Measurements from ENCODE around the gene IDI2.

The IDI2 gene

DNA sequence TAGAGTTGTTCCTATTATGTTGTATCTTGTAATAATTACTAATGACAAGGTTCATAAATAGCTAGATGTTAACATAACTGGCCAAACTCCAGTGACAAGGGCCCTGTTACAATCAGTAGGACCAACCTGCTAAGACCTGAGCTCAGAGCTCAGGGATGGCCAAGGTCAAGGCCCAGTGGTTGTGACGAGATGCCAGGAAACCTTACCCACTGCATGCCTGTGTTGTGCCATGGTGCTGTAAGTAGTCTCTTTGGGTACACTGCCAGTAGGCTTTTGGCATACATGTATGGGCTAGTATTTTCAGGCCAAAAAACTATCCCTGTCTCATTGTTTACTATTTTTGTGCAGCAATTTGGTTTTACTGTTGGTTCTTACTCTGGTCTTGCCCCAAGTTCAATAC is 7.9 kb upstream of the IDI2 start:
- no peak for DNase-seq (ENCODE audit: low read depth)

DNA sequence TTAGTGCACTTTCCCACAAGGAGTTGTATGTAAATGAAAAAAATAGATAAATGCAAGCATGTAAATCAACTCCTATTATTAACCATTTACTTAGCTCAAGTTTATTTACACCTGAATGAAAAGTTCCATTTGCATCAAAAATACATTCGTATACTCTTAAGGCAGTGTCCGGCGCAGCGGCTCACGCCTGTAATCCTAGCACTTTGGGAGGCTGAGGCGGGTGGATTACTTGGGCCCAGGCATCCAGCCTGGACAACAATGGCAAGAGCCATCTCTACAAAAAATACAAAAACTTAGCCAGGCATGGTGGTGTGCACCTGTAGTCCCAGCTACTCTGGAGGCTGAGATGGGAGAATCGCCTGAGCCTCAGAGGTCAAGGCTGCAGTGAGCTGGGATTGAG is 4.2 kb upstream of the IDI2 start:
- DNase-seq (ENCODE audit: low read depth), result no peak
- TF ChIP-seq, protein P1, sequence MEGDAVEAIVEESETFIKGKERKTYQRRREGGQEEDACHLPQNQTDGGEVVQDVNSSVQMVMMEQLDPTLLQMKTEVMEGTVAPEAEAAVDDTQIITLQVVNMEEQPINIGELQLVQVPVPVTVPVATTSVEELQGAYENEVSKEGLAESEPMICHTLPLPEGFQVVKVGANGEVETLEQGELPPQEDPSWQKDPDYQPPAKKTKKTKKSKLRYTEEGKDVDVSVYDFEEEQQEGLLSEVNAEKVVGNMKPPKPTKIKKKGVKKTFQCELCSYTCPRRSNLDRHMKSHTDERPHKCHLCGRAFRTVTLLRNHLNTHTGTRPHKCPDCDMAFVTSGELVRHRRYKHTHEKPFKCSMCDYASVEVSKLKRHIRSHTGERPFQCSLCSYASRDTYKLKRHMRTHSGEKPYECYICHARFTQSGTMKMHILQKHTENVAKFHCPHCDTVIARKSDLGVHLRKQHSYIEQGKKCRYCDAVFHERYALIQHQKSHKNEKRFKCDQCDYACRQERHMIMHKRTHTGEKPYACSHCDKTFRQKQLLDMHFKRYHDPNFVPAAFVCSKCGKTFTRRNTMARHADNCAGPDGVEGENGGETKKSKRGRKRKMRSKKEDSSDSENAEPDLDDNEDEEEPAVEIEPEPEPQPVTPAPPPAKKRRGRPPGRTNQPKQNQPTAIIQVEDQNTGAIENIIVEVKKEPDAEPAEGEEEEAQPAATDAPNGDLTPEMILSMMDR (IDR thresholded peaks at IDR 0.05; ENCODE audit: low read depth, low read length, missing control alignments), result no peak
- in situ Hi-C loops (cut with HindIII; ENCODE audit: low sequenced_read_pairs), result no loop called here
- no peak overlapping the region for H3K4me3 ChIP-seq (ENCODE audit: low read depth, low read length)

More for the DNA sequence above, 7.9 kb upstream of the IDI2 start:
- in situ Hi-C loops (cut with HindIII; ENCODE audit: low sequenced_read_pairs), result no loop called here
- H3K4me3 ChIP-seq (ENCODE audit: low read depth, low read length), result no peak overlapping the region
- TF ChIP-seq, protein P1 (IDR thresholded peaks at IDR 0.05; ENCODE audit: low read depth, low read length, missing control alignments), result no peak

DNA sequence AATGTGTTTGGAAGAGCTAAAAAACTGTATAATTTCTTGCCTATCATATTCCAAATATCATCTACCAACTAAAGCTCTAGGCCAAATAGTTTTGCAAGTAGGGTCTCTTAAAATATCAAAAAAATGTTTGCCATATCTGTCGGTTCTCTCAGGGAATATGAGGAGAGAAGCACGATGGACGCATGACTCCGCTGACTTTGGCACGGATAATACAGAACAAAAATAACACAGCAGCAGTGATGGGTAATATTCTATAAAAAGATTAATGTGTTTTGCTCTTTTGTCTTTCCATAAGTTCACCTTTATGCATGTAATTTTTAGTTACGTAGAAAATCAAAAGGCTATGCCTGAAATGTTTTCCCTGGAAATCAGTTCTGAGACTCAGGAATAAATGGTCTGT is 919 bp upstream of the IDI2 start:
- DNase-seq (ENCODE audit: low read depth), result no peak
- in situ Hi-C loops (cut with HindIII; ENCODE audit: low sequenced_read_pairs), result no loop called here
- H3K4me3 ChIP-seq (ENCODE audit: low read depth, low read length), result no peak overlapping the region
- TF ChIP-seq, protein P1 (IDR thresholded peaks at IDR 0.05; ENCODE audit: low read depth, low read length, missing control alignments), result no peak

DNA sequence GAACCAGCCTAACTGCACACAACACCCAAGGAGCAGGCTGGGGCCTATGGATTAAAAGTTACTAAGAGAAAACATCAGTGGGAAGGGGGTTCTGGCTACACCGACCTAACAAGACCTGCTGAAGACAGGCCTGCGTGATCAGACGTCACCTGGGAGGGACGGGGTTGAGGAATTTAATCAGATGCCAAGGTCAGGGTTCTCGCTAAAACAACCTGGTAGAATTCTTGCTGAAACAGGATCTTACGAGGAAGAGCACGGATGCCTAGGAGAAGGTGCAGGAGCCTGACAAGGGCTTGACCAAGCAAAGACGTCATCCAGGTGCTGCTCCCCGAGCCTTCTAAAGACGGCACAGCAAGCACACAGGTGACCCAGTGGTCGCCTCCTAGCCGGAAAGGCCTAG is 1.6 kb downstream of the IDI2 start:
- in situ Hi-C loops (cut with HindIII; ENCODE audit: low sequenced_read_pairs), result no loop called here
- no peak overlapping the region for H3K4me3 ChIP-seq (ENCODE audit: low read depth, low read length)
- TF ChIP-seq, protein P1 (IDR thresholded peaks at IDR 0.05; ENCODE audit: low read depth, low read length, missing control alignments), result no peak
- no peak for DNase-seq (ENCODE audit: low read depth)

DNA sequence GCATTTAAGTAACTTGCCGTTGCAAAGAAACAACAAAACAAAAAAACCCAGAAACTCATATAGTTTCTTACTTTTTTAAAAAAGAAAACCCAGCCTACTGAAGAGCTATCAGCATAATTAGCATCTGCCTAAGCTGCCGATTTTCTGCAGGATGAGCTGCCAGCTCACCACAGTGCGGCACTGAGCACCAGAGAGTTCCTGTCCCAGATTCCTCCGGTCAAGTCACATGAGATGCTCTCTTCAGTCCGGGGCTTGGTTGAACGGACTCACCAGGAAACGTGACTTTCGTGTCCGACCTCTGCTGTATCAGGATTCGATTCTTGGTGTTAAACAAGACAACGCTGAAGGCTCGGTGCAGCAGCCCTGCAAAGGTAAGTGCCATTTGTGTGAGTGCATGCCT is 3.2 kb downstream of the IDI2 start:
- TF ChIP-seq, protein P1 (IDR thresholded peaks at IDR 0.05; ENCODE audit: low read depth, low read length, missing control alignments), result no peak
- in situ Hi-C loops (cut with HindIII; ENCODE audit: low sequenced_read_pairs), result no loop called here
- no peak overlapping the region for H3K4me3 ChIP-seq (ENCODE audit: low read depth, low read length)
- no peak for DNase-seq (ENCODE audit: low read depth)

DNA sequence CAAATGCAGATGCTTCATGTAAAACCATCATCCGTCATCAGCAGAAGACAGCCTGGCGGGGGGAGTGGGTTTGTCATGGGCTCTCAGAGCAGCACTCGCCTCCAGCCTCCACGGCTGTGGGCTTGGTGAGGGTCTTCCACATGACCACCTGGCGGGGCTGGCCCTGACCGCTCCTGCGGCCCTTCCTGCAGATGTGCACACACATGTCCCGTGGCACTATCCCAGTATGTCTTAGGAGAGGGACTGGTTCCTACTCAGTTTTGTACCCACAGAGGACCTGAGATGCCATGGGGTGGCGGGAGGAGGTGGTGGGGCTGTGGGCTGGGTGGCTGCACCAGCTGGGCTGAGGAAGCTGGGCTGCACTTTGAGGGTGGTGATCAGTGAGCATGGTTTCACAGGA is 4.7 kb downstream of the IDI2 start:
- TF ChIP-seq, protein P1 (IDR thresholded peaks at IDR 0.05; ENCODE audit: low read depth, low read length, missing control alignments), result no peak
- in situ Hi-C loops (cut with HindIII; ENCODE audit: low sequenced_read_pairs), result no loop called here
- DNase-seq (ENCODE audit: low read depth), result no peak
- H3K4me3 ChIP-seq (ENCODE audit: low read depth, low read length), result no peak overlapping the region

DNA sequence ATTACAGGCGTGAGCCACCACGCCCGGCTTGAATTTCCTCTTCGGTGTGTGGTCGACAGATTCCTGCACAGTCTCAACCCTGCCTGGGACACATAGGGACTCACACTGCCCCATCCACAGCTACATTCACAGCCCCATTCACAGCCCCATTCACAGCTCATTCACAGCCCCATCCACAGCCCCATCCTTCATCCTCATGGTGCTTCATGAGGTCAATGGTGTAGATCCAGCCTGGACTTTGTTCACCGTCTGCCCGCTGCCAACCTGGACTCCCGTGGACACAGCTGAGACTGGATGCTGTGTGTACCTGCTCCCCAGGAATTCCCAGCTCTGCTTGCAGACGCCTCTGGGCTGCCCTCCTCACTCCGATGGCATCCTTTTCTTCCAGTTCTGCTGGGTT is 5.2 kb downstream of the IDI2 start:
- TF ChIP-seq, protein P1 (IDR thresholded peaks at IDR 0.05; ENCODE audit: low read depth, low read length, missing control alignments), result no peak
- in situ Hi-C loops (cut with HindIII; ENCODE audit: low sequenced_read_pairs), result no loop called here
- DNase-seq (ENCODE audit: low read depth), result no peak
- H3K4me3 ChIP-seq (ENCODE audit: low read depth, low read length), result no peak overlapping the region
